Stomach (tissue), 9 donors: ENCODE data around the gene WDR17. TPM values are rescaled to one million over a fixed set of nuclear protein-coding genes. Genes with fewer than 3 reads are reported as not detected.

Experiments used
- DNase-seq, 2 donors: peaks; one replicate each; pipeline versions ENCODE4 v3.0.0 to v3.0.0-alpha.2; 2013 to 2019
- H3K27ac ChIP-seq, 5 donors: fragments of 200-600 bp in 4 of 5; sonication (generic) in 4 of 5; one replicate each; pipeline ENCODE4 v1.5.1; 2013 to 2019; ENCODE audit warnings: mild to moderate bottlenecking in 1 of 5, moderate library complexity in 1 of 5
- H3K27me3 ChIP-seq, 3 donors: fragments of 200-600 bp; sonication (generic); one replicate each; pipeline ENCODE4 v1.5.1; 2017 to 2019; ENCODE audit warnings: mixed run types in 1 of 3
- H3K36me3 ChIP-seq, 4 donors: fragments of 200-600 bp; sonication (generic); 1 replicate in 3 of 4; 2 replicates in 1 of 4; pipeline ENCODE4 v1.5.1; 2016 to 2019
- H3K4me1 ChIP-seq, 4 donors: fragments of 200-600 bp; sonication (generic); one replicate each; pipeline ENCODE4 v1.5.1; 2016 to 2019
- H3K4me3 ChIP-seq, 4 donors: fragments of 200-600 bp; sonication (generic) in 3 of 4; one replicate each; pipeline ENCODE4 v1.5.1; 2016 to 2019; ENCODE audit warnings: mild to moderate bottlenecking in 1 of 4
- H3K9me3 ChIP-seq, 4 donors: fragments of 200-600 bp; sonication (generic); one replicate each; pipeline ENCODE4 v1.5.1; 2016 to 2019
- CTCF ChIP-seq, 7 experiments: fragments of 450-650 bp in 4 of 7; fragments of 200-600 bp in 3 of 7; sonication (generic) in 3 of 7; IDR thresholded peaks; one replicate each; pipeline ENCODE4 v1.5.1; 2016 to 2019; ENCODE audit warnings: antibody characterized with exemption in 7 of 7, control low read depth in 2 of 7, mild to moderate bottlenecking in 1 of 7
- EP300 ChIP-seq: sonication (generic); formaldehyde crosslinking; IDR thresholded peaks from one replicate; pipeline ENCODE4 v1.6.1; 2017; ENCODE audit warnings: antibody characterized with exemption
- POLR2A ChIP-seq, 4 donors: fragments of 450-650 bp; IDR thresholded peaks; one replicate each; pipeline ENCODE4 v1.6.1; 2016; ENCODE audit warnings: antibody characterized with exemption in 4 of 4, control low read depth in 2 of 4, mild to moderate bottlenecking in 1 of 4, moderate library complexity in 1 of 4
- POLR2AphosphoS5 ChIP-seq, 3 donors: sonication (generic); formaldehyde crosslinking; IDR thresholded peaks; one replicate each; pipeline ENCODE4 v1.6.1; 2016; ENCODE audit warnings: antibody characterized with exemption in 3 of 3
- WGBS, 5 donors: extraction: QIAGEN DNeasy Blood & Tissue Kit in 3 of 5; methylation state at CpG; one replicate each; pipeline versions ENCODE4 v1.1.5 to v1.1.7; 2013 to 2018; 5-methylcytosine and 5-hydroxymethylcytosine counted together
- intact Hi-C: fragments of 100-400 bp; cut with DNase I; formaldehyde crosslinking; loops from one replicate; pipeline ENCODE4 v1.15.1; 2023; ENCODE audit warnings: low total_unique reads
- polyA plus RNA-seq, 3 donors: library from polyadenylated mRNA; stranded (reverse); fragments of 200-250 nt; gene quantifications; one replicate each; pipeline ENCODE4 v1.2.3, GENCODE V29; 2013
- total RNA-seq, 5 donors: library from RNA; depleted of rRNA; stranded (reverse); fragments of >200 nt; gene quantifications; one replicate each; pipeline versions ENCODE4 v1.1.0 to v1.2.3, GENCODE V29; 2014 to 2016
- donor health status: healthy with polysubstance abuse.
- donor health status: Bipolar disorder and iron deficiency.
- donor health status: healthy.

WDR17 gene
- total and polyA plus RNA-seq, 8 donors, result 0.31 to 6.6 (median 1.8) TPM; not detected in 1

- WGBS, 5 donors, result 1% methylated on average over 37 to 45 of the region's 45 CpGs
- TF ChIP-seq POLR2AphosphoS5 (IDR thresholded peaks at IDR 0.05) (peak; percentile 31 to 80 (median 77)), POLR2A (IDR thresholded peaks at IDR 0.05) (no peak)
- H3K4me1 ChIP-seq, result peaks cover 3 to 43% (median 23%) of the 10 kb centered on the region in 4 donors
- peak within 1 kb of the TSS; percentile 55 to 74 (median 64) for H3K4me3 ChIP-seq
- DNase-seq, result peak; percentile 95 to 98
- H3K9me3 ChIP-seq, result no peaks in the 10 kb centered on the region
- no peaks in the 10 kb centered on the region for H3K27me3 ChIP-seq
- intact Hi-C loops, result no loop called here
- H3K36me3 ChIP-seq, result no peaks in the 10 kb centered on the region
- peak within 1 kb of the TSS; percentile 48 to 88 (median 82) for H3K27ac ChIP-seq
Measured at GRCh38 chr4:176195184-176195978, 129.7 kb downstream of the WDR17 start, which contains the start of gene SPATA4. Gene SPATA4 (minus strand): TSS chr4:176195585. CDS start chr4:176195562, 23 bp downstream.

GRCh38 chr4:176198316-176198903, 132.8 kb downstream of the WDR17 start:
- Histone ChIP-seq H3K27me3 (no peaks in the 10 kb centered on the region), H3K36me3 (no peaks in the 10 kb centered on the region), H3K9me3 (no peaks in the 10 kb centered on the region), H3K4me3 (no peak overlapping the region), H3K27ac (peak overlapping the region in 4 of 5 donors; percentile 10 to 81 (median 62)), H3K4me1 (peaks cover 3 to 24% (median 15%) of the 10 kb centered on the region in 4 donors)
- DNase-seq, result peak; percentile 57 to 70
- WGBS, 5 donors, result 30 to 55% (median 44%) methylated on average over 8 of the region's 8 CpGs
- intact Hi-C loops, result no loop called here
- TF ChIP-seq EP300 (no peak), POLR2A (IDR thresholded peaks at IDR 0.05) (no peak), POLR2AphosphoS5 (IDR thresholded peaks at IDR 0.05) (peak in 1 of 3 donors; percentile 61)

- no peaks in the 10 kb centered on the region for H3K27me3 ChIP-seq
- TF ChIP-seq CTCF (IDR thresholded peaks at IDR 0.05), result no peak
- no peak for TF ChIP-seq POLR2A (IDR thresholded peaks at IDR 0.05)
- no peak for TF ChIP-seq POLR2AphosphoS5 (IDR thresholded peaks at IDR 0.05)
- TF ChIP-seq EP300, result no peak
- H3K9me3 ChIP-seq, result no peaks in the 10 kb centered on the region
- WGBS, 5 donors, result 47 to 64% (median 62%) methylated on average over 4 of the region's 4 CpGs
- no peak for DNase-seq
- intact Hi-C loops, result no loop called here
- H3K27ac ChIP-seq, result no peak overlapping the region
- no peaks in the 10 kb centered on the region for H3K4me1 ChIP-seq
- no peak overlapping the region for H3K4me3 ChIP-seq
- no peaks in the 10 kb centered on the region for H3K36me3 ChIP-seq
Measured at GRCh38 chr4:176205299-176205698, 139.7 kb downstream of the WDR17 start.

GRCh38 chr4:176207839-176208238, 142.2 kb downstream of the WDR17 start:
- Histone ChIP-seq H3K27ac (no peak overlapping the region), H3K4me3 (no peak overlapping the region), H3K27me3 (no peaks in the 10 kb centered on the region), H3K9me3 (no peaks in the 10 kb centered on the region), H3K36me3 (no peaks in the 10 kb centered on the region), H3K4me1 (no peaks in the 10 kb centered on the region)
- intact Hi-C loops, result no loop called here
- TF ChIP-seq CTCF (IDR thresholded peaks at IDR 0.05) (no peak), POLR2AphosphoS5 (IDR thresholded peaks at IDR 0.05) (no peak), EP300 (no peak), POLR2A (IDR thresholded peaks at IDR 0.05) (no peak)
- no peak for DNase-seq
- 66 to 77% (median 71%) methylated on average over 5 of the region's 5 CpGs for WGBS, 5 donors

- intact Hi-C loops, result no loop called here
- TF ChIP-seq EP300 (no peak), CTCF (IDR thresholded peaks at IDR 0.05) (no peak), POLR2A (IDR thresholded peaks at IDR 0.05) (no peak), POLR2AphosphoS5 (IDR thresholded peaks at IDR 0.05) (no peak)
- no peaks in the 10 kb centered on the region for H3K4me1 ChIP-seq
Measured at GRCh38 chr4:176209535-176209934, 143.9 kb downstream of the WDR17 start.

More at GRCh38 chr4:176209535-176209934, 143.9 kb downstream of the WDR17 start:
- Histone ChIP-seq H3K36me3 (no peaks in the 10 kb centered on the region), H3K27me3 (no peaks in the 10 kb centered on the region), H3K27ac (no peak overlapping the region), H3K4me3 (no peak overlapping the region), H3K9me3 (no peaks in the 10 kb centered on the region)
- WGBS, 5 donors, result 90 to 99% (median 92%) methylated on average over 4 of the region's 4 CpGs
- no peak for DNase-seq
